Common myeloid progenitor, CD34-positive (primary cell): ENCODE measurements around the gene MOXD1.

Source experiments
- CTCF ChIA-PET: fragments of 350-600 bp; sonication (Branson Sonifier 250); formaldehyde crosslinking; loops from one replicate; lab custom pipeline; 2021; ENCODE audit warnings: antibody characterized with exemption; lab: Charles Lee
- POLR2A ChIA-PET: fragments of 350-600 bp; sonication (Branson Sonifier 250); formaldehyde crosslinking; loops from one replicate; lab custom pipeline; 2021; ENCODE audit warnings: antibody characterized with exemption; lab: Charles Lee
- DNase-seq, 3 donors: peaks; one replicate each; pipeline versions ENCODE4 v3.0.0 to v3.0.0-alpha.2; 2013
- H3K27ac ChIP-seq, 2 experiments: 1 replicate in 1 of 2; 2 replicates in 1 of 2; pipeline ENCODE4 v1.7.0; 2013; ENCODE audit warnings: inconsistent platforms in 2 of 2, low read length in 2 of 2, mild to moderate bottlenecking in 2 of 2, low read depth in 1 of 2, moderate library complexity in 1 of 2; ENCODE audit not compliant: severe bottlenecking in 2 of 2, insufficient read depth in 1 of 2, poor library complexity in 1 of 2
- H3K27me3 ChIP-seq, 5 experiments: replicated peaks in 2 of 5; 1 replicate in 3 of 5; 2 replicates in 2 of 5; pipeline versions ENCODE4 v1.6.1 to v1.7.0; 2013; ENCODE audit warnings: low read length in 4 of 5, mild to moderate bottlenecking in 2 of 5, moderate library complexity in 2 of 5, inconsistent platforms in 1 of 5; ENCODE audit not compliant: insufficient read depth in 5 of 5, control insufficient read depth in 4 of 5
- H3K36me3 ChIP-seq, 4 experiments: 1 replicate in 2 of 4; 2 replicates in 2 of 4; pipeline versions ENCODE4 v1.6.1 to v1.7.0; 2013; ENCODE audit warnings: low read length in 3 of 4, control low read depth in 1 of 4, mild to moderate bottlenecking in 1 of 4; ENCODE audit not compliant: control insufficient read depth in 4 of 4, insufficient read depth in 4 of 4
- H3K4me1 ChIP-seq, 4 experiments: 1 replicate in 3 of 4; 2 replicates in 1 of 4; pipeline versions ENCODE4 v1.6.1 to v1.7.1; 2013; ENCODE audit warnings: low read length in 3 of 4, mild to moderate bottlenecking in 3 of 4, control low read depth in 1 of 4, inconsistent platforms in 1 of 4, moderate library complexity in 1 of 4; ENCODE audit not compliant: control insufficient read depth in 4 of 4, insufficient read depth in 4 of 4; ENCODE audit errors: control extremely low read depth in 1 of 4
- H3K4me3 ChIP-seq, 7 experiments: 1 replicate in 4 of 7; 2 replicates in 3 of 7; pipeline versions ENCODE4 v1.5.1 to v1.7.0; 2013; ENCODE audit warnings: mild to moderate bottlenecking in 7 of 7, low read length in 6 of 7, moderate library complexity in 6 of 7, inconsistent platforms in 2 of 7, low read depth in 2 of 7, control low read depth in 1 of 7; ENCODE audit not compliant: insufficient read depth in 4 of 7, control insufficient read depth in 1 of 7; ENCODE audit errors: extremely low read depth in 1 of 7
- H3K9me3 ChIP-seq, 5 experiments: 1 replicate in 4 of 5; 2 replicates in 1 of 5; pipeline versions ENCODE4 v1.6.1 to v1.7.1; 2013; ENCODE audit warnings: low read length in 4 of 5, mild to moderate bottlenecking in 2 of 5, inconsistent platforms in 1 of 5, low read depth in 1 of 5, moderate library complexity in 1 of 5; ENCODE audit not compliant: control insufficient read depth in 4 of 5, insufficient read depth in 2 of 5; ENCODE audit errors: control extremely low read depth in 1 of 5
- WGBS: methylation state at CpG from one replicate; pipeline ENCODE4 v1.1.5; 2013; ENCODE audit not compliant: insufficient coverage; 5-methylcytosine and 5-hydroxymethylcytosine counted together

The MOXD1 gene

GRCh38 chr6:132304891-132305305, 96.4 kb downstream of the MOXD1 start:
- 94% methylated on average over 6 of the region's 6 CpGs for WGBS
- CTCF ChIA-PET: interaction anchor here (1.0 to 1.4 kb wide), 3 partner anchors 14 to 180 kb away, joined by 3 read pairs; no protein-coding TSS in a partner anchor
- Histone ChIP-seq H3K9me3 (peaks cover 0 to 13% (median 0%) of the 10 kb centered on the region in 5 experiments), H3K4me1 (no peaks in the 10 kb centered on the region), H3K4me3 (no peak overlapping the region), H3K36me3 (no peaks in the 10 kb centered on the region), H3K27me3 (no peaks in the 10 kb centered on the region), H3K27ac (no peak overlapping the region)
- POLR2A ChIA-PET: no interaction called here
- no peak for DNase-seq

- ChIA-PET CTCF (interaction anchor here (0.6 to 10.0 kb wide), 13 partner anchors 13 to 605 kb away, joined by 3 to 136 read pairs (median 4); no protein-coding TSS in a partner anchor), POLR2A (interaction anchor here (0.6 to 0.8 kb wide), 2 partner anchors 175 to 344 kb away, joined by 4 read pairs; no protein-coding TSS in a partner anchor)
- peaks cover 0 to 5% (median 0%) of the 10 kb centered on the region in 5 experiments for H3K27me3 ChIP-seq
- no peaks in the 10 kb centered on the region for H3K4me1 ChIP-seq
- H3K27ac ChIP-seq: no peak overlapping the region
- DNase-seq: peak; percentile 44 to 72 (median 71)
- H3K9me3 ChIP-seq: peaks cover 0 to 2% (median 0%) of the 10 kb centered on the region in 5 experiments
- H3K4me3 ChIP-seq: no peak overlapping the region
- WGBS: 88% methylated on average over 2 of the region's 4 CpGs
- H3K36me3 ChIP-seq: no peaks in the 10 kb centered on the region
Observed at GRCh38 chr6:132300323-132300949, 100.8 kb downstream of the MOXD1 start.

GRCh38 chr6:132298344-132298949, 102.8 kb downstream of the MOXD1 start:
- Histone ChIP-seq H3K27ac (no peak overlapping the region), H3K4me3 (no peak overlapping the region), H3K9me3 (no peaks in the 10 kb centered on the region), H3K27me3 (peaks cover 0 to 5% (median 2%) of the 10 kb centered on the region in 5 experiments), H3K4me1 (no peaks in the 10 kb centered on the region), H3K36me3 (no peaks in the 10 kb centered on the region)
- DNase-seq: peak; percentile 60 to 78 (median 75)
- ChIA-PET POLR2A (no interaction called here), CTCF (interaction anchor here (0.6 to 10.0 kb wide), 16 partner anchors 9 to 603 kb away, joined by 3 to 136 read pairs (median 4); partner anchors contain the start of gene STX7)

GRCh38 chr6:132289756-132290155, 111.5 kb downstream of the MOXD1 start:
- no peak for DNase-seq
- H3K9me3 ChIP-seq: no peaks in the 10 kb centered on the region
- no peaks in the 10 kb centered on the region for H3K36me3 ChIP-seq
- H3K27me3 ChIP-seq: peaks cover 0 to 1% (median 0%) of the 10 kb centered on the region in 5 experiments
- POLR2A ChIA-PET: interaction anchor here (0.9 kb wide), 1 partner anchor 10 kb away, joined by 3 read pairs; no protein-coding TSS in a partner anchor
- H3K4me1 ChIP-seq: peaks cover 0 to 6% (median 4%) of the 10 kb centered on the region in 4 experiments
- no peak overlapping the region for H3K27ac ChIP-seq
- no peak overlapping the region for H3K4me3 ChIP-seq
- CTCF ChIA-PET: interaction anchor here (2.1 to 6.4 kb wide), 3 partner anchors 10 to 195 kb away, joined by 10 to 74 read pairs (median 37); no protein-coding TSS in a partner anchor
- 100% methylated on average over 2 of the region's 3 CpGs for WGBS

GRCh38 chr6:132287101-132287500, 114.2 kb downstream of the MOXD1 start:
- no peak for DNase-seq
- H3K4me1 ChIP-seq: peaks cover 0 to 6% (median 4%) of the 10 kb centered on the region in 4 experiments
- H3K4me3 ChIP-seq: no peak overlapping the region
- H3K36me3 ChIP-seq: no peaks in the 10 kb centered on the region
- CTCF ChIA-PET: interaction anchor here (6.4 kb wide), 1 partner anchor 12 kb away, joined by 74 read pairs; no protein-coding TSS in a partner anchor
- H3K27ac ChIP-seq: no peak overlapping the region
- H3K9me3 ChIP-seq: no peaks in the 10 kb centered on the region
- 100% methylated on average over 1 of the region's 1 CpG for WGBS
- peaks cover 0 to 1% (median 0%) of the 10 kb centered on the region in 5 experiments for H3K27me3 ChIP-seq
- POLR2A ChIA-PET: no interaction called here

- 67% methylated on average over 2 of the region's 5 CpGs for WGBS
- no peak overlapping the region for H3K4me3 ChIP-seq
- H3K27me3 ChIP-seq: peaks cover 0 to 1% (median 0%) of the 10 kb centered on the region in 5 experiments
- peaks cover 0 to 6% (median 4%) of the 10 kb centered on the region in 4 experiments for H3K4me1 ChIP-seq
- peak; percentile 72 to 96 (median 95) for DNase-seq
- no peaks in the 10 kb centered on the region for H3K36me3 ChIP-seq
- H3K9me3 ChIP-seq: no peaks in the 10 kb centered on the region
- ChIA-PET POLR2A (interaction anchor here (0.6 kb wide), 1 partner anchor 49 kb away, joined by 3 read pairs; no protein-coding TSS in a partner anchor), CTCF (interaction anchor here (6.4 kb wide), 1 partner anchor 13 kb away, joined by 74 read pairs; no protein-coding TSS in a partner anchor)
- no peak overlapping the region for H3K27ac ChIP-seq
Observed at GRCh38 chr6:132286298-132287019, 114.8 kb downstream of the MOXD1 start.
